HepG2 (cell line): Measurements from ENCODE around the gene COG1. TPM values are rescaled to one million over a fixed set of nuclear protein-coding genes. Genes with fewer than 3 reads are reported as not detected.

ENCODE experiments used
- CCAR2 ChIP-seq: fragments of 200-400 bp; formaldehyde crosslinking; optimal IDR thresholded peaks from 2 replicates; pipeline ENCODE3; 2018; ENCODE audit warnings: low read depth, mild to moderate bottlenecking, low read length, moderate library complexity
- CEBPB ChIP-seq: IDR thresholded peaks from 2 replicates; pipeline ENCODE4 v1.6.1; 2011; ENCODE audit warnings: low read depth, low read length, improper control_type of control experiment, borderline replicate concordance
- DNMT1 ChIP-seq: sonication (generic); formaldehyde crosslinking; IDR thresholded peaks from 2 replicates; pipeline ENCODE4 v1.5.1; 2020; ENCODE audit warnings: mild to moderate bottlenecking, missing genetic modification reagents
- DPF2 ChIP-seq: sonication (generic); formaldehyde crosslinking; IDR thresholded peaks from 2 replicates; pipeline ENCODE4 v1.4.0; 2020; ENCODE audit warnings: mild to moderate bottlenecking, low read depth, missing genetic modification reagents, borderline replicate concordance
- JUND ChIP-seq: sonication (generic); formaldehyde crosslinking; IDR thresholded peaks from 2 replicates; pipeline ENCODE4 v1.8.0; 2022; ENCODE audit warnings: mild to moderate bottlenecking, missing genetic modification reagents
- KDM5A ChIP-seq: fragments of 200-600 bp; sonication (generic); IDR thresholded peaks from 2 replicates; pipeline ENCODE4 v1.7.0; 2018; ENCODE audit warnings: antibody characterized with exemption, mild to moderate bottlenecking, low read length, borderline replicate concordance
- MTF1 ChIP-seq: sonication (generic); formaldehyde crosslinking; IDR thresholded peaks from 2 replicates; pipeline ENCODE4 v1.5.0; 2020; ENCODE audit warnings: missing genetic modification reagents
- NCOR1 ChIP-seq: fragments of 200-600 bp; sonication (generic); IDR thresholded peaks from 2 replicates; pipeline ENCODE4 v1.7.0; 2017; ENCODE audit warnings: antibody characterized with exemption, low read length, borderline replicate concordance
- NFIC ChIP-seq: IDR thresholded peaks from 2 replicates; pipeline ENCODE4 v1.6.1; 2012; ENCODE audit warnings: mild to moderate bottlenecking, low read length, inconsistent platforms
- PHF20 ChIP-seq: sonication (generic); formaldehyde crosslinking; IDR thresholded peaks from 2 replicates; pipeline ENCODE4 v1.5.0; 2020; ENCODE audit warnings: mild to moderate bottlenecking, missing genetic modification reagents
- PRMT3 ChIP-seq: sonication (generic); formaldehyde crosslinking; IDR thresholded peaks from 2 replicates; pipeline ENCODE4 v1.8.1; 2022; ENCODE audit warnings: low read depth, mild to moderate bottlenecking, moderate library complexity, missing genetic modification reagents, borderline replicate concordance
- SYNCRIP ChIP-seq: fragments of 200-400 bp; formaldehyde crosslinking; IDR thresholded peaks from 2 replicates; pipeline ENCODE4 v1.6.1; 2018; ENCODE audit warnings: mild to moderate bottlenecking, low read depth, low read length; ENCODE audit not compliant: insufficient read depth
- TOPORS ChIP-seq: sonication (generic); formaldehyde crosslinking; IDR thresholded peaks from 2 replicates; pipeline ENCODE4 v1.8.0; 2023; ENCODE audit warnings: mild to moderate bottlenecking, missing genetic modification reagents
- ZNF160 ChIP-seq: sonication (generic); formaldehyde crosslinking; IDR thresholded peaks from 2 replicates; pipeline ENCODE4 v1.8.0; 2022; ENCODE audit warnings: mild to moderate bottlenecking, inconsistent platforms, missing genetic modification reagents
- ZNF333 ChIP-seq: sonication (generic); formaldehyde crosslinking; IDR thresholded peaks from 2 replicates; pipeline ENCODE4 v1.4.0; 2020; ENCODE audit warnings: mild to moderate bottlenecking, missing genetic modification reagents, borderline replicate concordance
- ZNF441 ChIP-seq: sonication (generic); formaldehyde crosslinking; IDR thresholded peaks from 2 replicates; pipeline ENCODE4 v1.7.0; 2021; ENCODE audit warnings: missing genetic modification reagents, borderline replicate concordance
- ZNF484 ChIP-seq: sonication (generic); formaldehyde crosslinking; IDR thresholded peaks from 2 replicates; pipeline ENCODE4 v1.5.1; 2020; ENCODE audit warnings: mild to moderate bottlenecking, low read depth, missing genetic modification reagents, borderline replicate concordance
- ZNF543 ChIP-seq: sonication (generic); formaldehyde crosslinking; IDR thresholded peaks from 2 replicates; pipeline ENCODE4 v1.4.0; 2020; ENCODE audit warnings: mild to moderate bottlenecking, missing genetic modification reagents
- ZNF577 ChIP-seq: sonication (generic); formaldehyde crosslinking; IDR thresholded peaks from 2 replicates; pipeline ENCODE4 v1.4.0; 2020; ENCODE audit warnings: mild to moderate bottlenecking, low read depth, missing genetic modification reagents, borderline replicate concordance
- ZNF878 ChIP-seq: sonication (generic); formaldehyde crosslinking; IDR thresholded peaks from 2 replicates; pipeline ENCODE4 v1.8.1; 2023; ENCODE audit warnings: mild to moderate bottlenecking, missing genetic modification reagents, moderate library complexity
- ZSCAN30 ChIP-seq: sonication (generic); formaldehyde crosslinking; IDR thresholded peaks from 2 replicates; pipeline ENCODE4 v1.5.0; 2020; ENCODE audit warnings: mild to moderate bottlenecking, missing genetic modification reagents
- ZSCAN31 ChIP-seq: sonication (generic); formaldehyde crosslinking; IDR thresholded peaks from 2 replicates; pipeline ENCODE4 v1.5.0; 2020; ENCODE audit warnings: low read depth, mild to moderate bottlenecking, missing genetic modification reagents
- polyA plus RNA-seq, 8 experiments: library from polyadenylated mRNA; depleted of rRNA in 3 of 8; stranded (reverse) in 7 of 8; unstranded in 1 of 8; fragments of >200 nt; fragmentation: Illumina TruSeq in 4 of 8; extraction: Trizol in 4 of 8; gene quantifications; 2 replicates each; pipeline versions ENCODE4 v1.2.1 to v1.2.3, GENCODE V29; 2011 to 2016; ENCODE audit warnings: low read depth in 4 of 8, missing spikeins in 1 of 8, mixed read lengths in 1 of 8; ENCODE audit not compliant: insufficient read depth in 1 of 8
- total RNA-seq, 5 experiments: library from RNA; depleted of rRNA; stranded (reverse); fragments of >200 nt; fragmentation: Illumina TruSeq; extraction: Trizol; gene quantifications; 2 replicates each; pipeline ENCODE4 v1.2.3, GENCODE V29; 2016; ENCODE audit warnings: low read depth in 1 of 5
- TF ChIP-seq, protein P1 (sequence below): sonication (generic); formaldehyde crosslinking; conservative IDR thresholded peaks from 2 replicates; pipeline ENCODE4 v1.5.0; 2020; ENCODE audit warnings: missing genetic modification reagents
- TF ChIP-seq, protein P2 (sequence below): sonication (generic); formaldehyde crosslinking; IDR thresholded peaks from 2 replicates; pipeline ENCODE4 v1.4.0; 2020; ENCODE audit warnings: mild to moderate bottlenecking, missing genetic modification reagents
- TF ChIP-seq, protein P3 (sequence below): sonication (generic); formaldehyde crosslinking; IDR thresholded peaks from 2 replicates; pipeline ENCODE4 v1.4.0; 2020; ENCODE audit warnings: missing genetic modification reagents, borderline replicate concordance
- TF ChIP-seq, protein P4 (sequence below): sonication (generic); formaldehyde crosslinking; IDR thresholded peaks from 2 replicates; pipeline ENCODE4 v1.5.0; 2020; ENCODE audit warnings: mild to moderate bottlenecking, missing genetic modification reagents, borderline replicate concordance

Gene COG1
- total and polyA plus RNA-seq, 2 of the 13 experiments (the other 11 are each of a cell fraction or from before 2014, with no cell fraction given), result 36.6 to 39.7 TPM

DNA sequence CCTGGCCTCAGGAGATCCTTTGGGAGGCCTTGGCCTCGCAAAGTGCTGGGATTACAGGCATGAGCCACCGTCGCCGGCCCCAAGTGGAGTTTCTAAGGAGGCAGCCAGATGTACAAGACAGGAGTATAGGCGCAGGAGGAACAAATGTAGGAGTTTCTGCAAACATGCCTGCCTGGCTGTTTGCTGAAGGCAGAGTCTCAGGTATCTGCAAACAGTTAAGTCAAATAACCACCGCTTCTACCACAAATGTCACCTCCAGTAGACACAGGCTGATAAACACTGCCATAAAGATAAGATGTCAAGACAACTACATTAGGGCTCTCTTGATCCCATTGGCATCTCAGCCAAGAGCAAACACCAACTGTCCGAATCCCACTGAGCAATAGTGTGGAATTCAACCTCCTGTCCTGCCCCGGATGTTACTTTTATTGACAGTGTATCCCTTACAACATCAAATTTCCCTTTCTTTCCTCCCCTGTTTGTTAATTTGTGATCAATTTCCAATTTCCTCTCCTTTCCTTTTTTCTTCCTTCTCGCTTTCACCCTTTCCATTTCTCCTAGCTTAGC, 5.6 kb upstream of the COG1 start (continued):
- TF ChIP-seq, protein P1, sequence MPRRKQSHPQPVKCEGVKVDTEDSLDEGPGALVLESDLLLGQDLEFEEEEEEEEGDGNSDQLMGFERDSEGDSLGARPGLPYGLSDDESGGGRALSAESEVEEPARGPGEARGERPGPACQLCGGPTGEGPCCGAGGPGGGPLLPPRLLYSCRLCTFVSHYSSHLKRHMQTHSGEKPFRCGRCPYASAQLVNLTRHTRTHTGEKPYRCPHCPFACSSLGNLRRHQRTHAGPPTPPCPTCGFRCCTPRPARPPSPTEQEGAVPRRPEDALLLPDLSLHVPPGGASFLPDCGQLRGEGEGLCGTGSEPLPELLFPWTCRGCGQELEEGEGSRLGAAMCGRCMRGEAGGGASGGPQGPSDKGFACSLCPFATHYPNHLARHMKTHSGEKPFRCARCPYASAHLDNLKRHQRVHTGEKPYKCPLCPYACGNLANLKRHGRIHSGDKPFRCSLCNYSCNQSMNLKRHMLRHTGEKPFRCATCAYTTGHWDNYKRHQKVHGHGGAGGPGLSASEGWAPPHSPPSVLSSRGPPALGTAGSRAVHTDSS, result no peak
- TF ChIP-seq JUND (CRISPR knock-in tag), result no peak; the same call in 1 of the 2 replicates
- TF ChIP-seq DPF2 (CRISPR knock-in tag), result peak; percentile 83; the same call in 1 of the 2 replicates
- TF ChIP-seq MTF1 (CRISPR knock-in tag), result no peak
- peak; percentile 79; the same call in 1 of the 2 replicates for TF ChIP-seq ZSCAN31
- TF ChIP-seq SYNCRIP, result no peak
- peak; percentile 21; the same call in 1 of the 2 replicates for TF ChIP-seq CEBPB
- TF ChIP-seq ZNF484 (CRISPR knock-in tag), result no peak
- no peak for TF ChIP-seq ZNF160 (CRISPR knock-in tag)
- no peak for TF ChIP-seq KDM5A
- no peak for TF ChIP-seq DNMT1 (CRISPR knock-in tag)
- peak; percentile 95 for TF ChIP-seq NFIC
- TF ChIP-seq PRMT3 (CRISPR knock-in tag), result peak; percentile 69; the same call in 1 of the 2 replicates
- TF ChIP-seq ZNF878 (CRISPR knock-in tag), result no peak
- no peak for TF ChIP-seq ZNF441 (CRISPR knock-in tag)
- TF ChIP-seq TOPORS (CRISPR knock-in tag), result peak; percentile 76; the same call in 1 of the 2 replicates
- TF ChIP-seq CCAR2, result peak; percentile 68
- no peak for TF ChIP-seq ZNF333 (CRISPR knock-in tag)
- TF ChIP-seq ZNF577 (CRISPR knock-in tag), result no peak
- TF ChIP-seq ZSCAN30, result peak; percentile 58; the same call in 1 of the 2 replicates
- TF ChIP-seq, protein P2, sequence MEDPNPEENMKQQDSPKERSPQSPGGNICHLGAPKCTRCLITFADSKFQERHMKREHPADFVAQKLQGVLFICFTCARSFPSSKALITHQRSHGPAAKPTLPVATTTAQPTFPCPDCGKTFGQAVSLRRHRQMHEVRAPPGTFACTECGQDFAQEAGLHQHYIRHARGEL (CRISPR knock-in tag), result 0 out of 2 replicates have a peak, but pooled peaks have one; percentile 1
- TF ChIP-seq, protein P3, sequence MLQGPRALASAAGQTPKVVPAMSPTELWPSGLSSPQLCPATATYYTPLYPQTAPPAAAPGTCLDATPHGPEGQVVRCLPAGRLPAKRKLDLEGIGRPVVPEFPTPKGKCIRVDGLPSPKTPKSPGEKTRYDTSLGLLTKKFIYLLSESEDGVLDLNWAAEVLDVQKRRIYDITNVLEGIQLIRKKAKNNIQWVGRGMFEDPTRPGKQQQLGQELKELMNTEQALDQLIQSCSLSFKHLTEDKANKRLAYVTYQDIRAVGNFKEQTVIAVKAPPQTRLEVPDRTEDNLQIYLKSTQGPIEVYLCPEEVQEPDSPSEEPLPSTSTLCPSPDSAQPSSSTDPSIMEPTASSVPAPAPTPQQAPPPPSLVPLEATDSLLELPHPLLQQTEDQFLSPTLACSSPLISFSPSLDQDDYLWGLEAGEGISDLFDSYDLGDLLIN (CRISPR knock-in tag), result no peak
- no peak for TF ChIP-seq PHF20
- peak; percentile 57; the same call in 1 of the 2 replicates for TF ChIP-seq NCOR1
- TF ChIP-seq, protein P4, sequence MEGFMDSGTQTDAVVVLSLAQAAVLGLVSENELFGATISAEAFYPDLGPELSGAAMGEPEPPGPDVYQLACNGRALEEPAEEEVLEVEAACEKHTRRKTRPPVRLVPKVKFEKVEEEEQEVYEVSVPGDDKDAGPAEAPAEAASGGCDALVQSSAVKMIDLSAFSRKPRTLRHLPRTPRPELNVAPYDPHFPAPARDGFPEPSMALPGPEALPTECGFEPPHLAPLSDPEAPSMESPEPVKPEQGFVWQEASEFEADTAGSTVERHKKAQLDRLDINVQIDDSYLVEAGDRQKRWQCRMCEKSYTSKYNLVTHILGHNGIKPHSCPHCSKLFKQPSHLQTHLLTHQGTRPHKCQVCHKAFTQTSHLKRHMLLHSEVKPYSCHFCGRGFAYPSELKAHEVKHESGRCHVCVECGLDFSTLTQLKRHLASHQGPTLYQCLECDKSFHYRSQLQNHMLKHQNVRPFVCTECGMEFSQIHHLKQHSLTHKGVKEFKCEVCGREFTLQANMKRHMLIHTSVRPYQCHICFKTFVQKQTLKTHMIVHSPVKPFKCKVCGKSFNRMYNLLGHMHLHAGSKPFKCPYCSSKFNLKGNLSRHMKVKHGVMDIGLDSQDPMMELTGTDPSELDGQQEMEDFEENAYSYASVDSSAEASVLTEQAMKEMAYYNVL, result peak; percentile 99
- 0 out of 2 replicates have a peak, but pooled peaks have one; percentile 67 for TF ChIP-seq ZNF543 (CRISPR knock-in tag)
